Ovary (tissue), 3 donors: ENCODE results near the gene PLXNB2.

Source experiments
- CTCF ChIP-seq, 3 donors: fragments of 450-650 bp in 2 of 3; fragments of 200-600 bp in 1 of 3; IDR thresholded peaks; one replicate each; pipeline versions ENCODE4 v1.5.1 to v1.8.0; 2016 to 2022; ENCODE audit warnings: antibody characterized with exemption in 3 of 3, mild to moderate bottlenecking in 1 of 3
- EP300 ChIP-seq: sonication (generic); formaldehyde crosslinking; IDR thresholded peaks from one replicate; pipeline ENCODE4 v1.6.1; 2017; ENCODE audit warnings: antibody characterized with exemption
- POLR2A ChIP-seq: fragments of 450-650 bp; IDR thresholded peaks from one replicate; pipeline ENCODE4 v1.6.1; 2017; ENCODE audit warnings: antibody characterized with exemption, mild to moderate bottlenecking, moderate library complexity
- donor health status: DM: no; HTN: no; CAD: no.

GRCh38 chr22:50268655-50269113 is 38.8 kb downstream of the PLXNB2 start:
- TF ChIP-seq CTCF (IDR thresholded peaks at IDR 0.05), result no peak
- no peak for TF ChIP-seq POLR2A
- no peak for TF ChIP-seq EP300
